ENCODE measurements around the gene HTD2. TPM values are rescaled to one million over a fixed set of nuclear protein-coding genes. Genes with fewer than 3 reads are reported as not detected.

The HTD2 gene
- total RNA-seq, 1 experiment from 2014 or later: 10.4 TPM

GRCh38 chr3:58357402-58357801 lies 51.1 kb downstream of the HTD2 start:
- no peak for DNase-seq (ENCODE audit: low read depth)

GRCh38 chr3:58358092-58358491 lies 51.8 kb downstream of the HTD2 start:
- no peak for DNase-seq (ENCODE audit: low read depth)

- no peak for DNase-seq (ENCODE audit: low read depth)
Observed at GRCh38 chr3:58358808-58359207, 52.5 kb downstream of the HTD2 start.

- no peak for DNase-seq (ENCODE audit: low read depth)
Observed at GRCh38 chr3:58359621-58360020, 53.3 kb downstream of the HTD2 start.

GRCh38 chr3:58361866-58362265 lies 55.5 kb downstream of the HTD2 start:
- DNase-seq (ENCODE audit: low read depth): no peak

- peak; percentile 47 for DNase-seq (ENCODE audit: low read depth)
Observed at GRCh38 chr3:58366699-58367098, 60.4 kb downstream of the HTD2 start.

GRCh38 chr3:58369038-58369437 lies 62.7 kb downstream of the HTD2 start:
- DNase-seq (ENCODE audit: low read depth): no peak

Other genes with a start within 250 kb of the HTD2 start
- not detected in 2 replicates for gene DNASE1L3, start 95.5 kb upstream of the HTD2 start, total RNA-seq (2014; rRNA removed; shearing (Covaris generic))
- gene ABHD6, start 68.7 kb upstream of the HTD2 start, total RNA-seq (2014; rRNA removed; shearing (Covaris generic)): 11.6 and 11.9 TPM in 2 replicates
- gene RPP14, start 275 bp upstream of the HTD2 start, total RNA-seq (2014; rRNA removed; shearing (Covaris generic)): 12.2 and 14.6 TPM in 2 replicates
- 27.1 and 32.2 TPM in 2 replicates for gene PXK, start 26.4 kb downstream of the HTD2 start, total RNA-seq (2014; rRNA removed; shearing (Covaris generic))
- 172 and 254 TPM in 2 replicates for gene PDHB, start 127.3 kb downstream of the HTD2 start, total RNA-seq (2014; rRNA removed; shearing (Covaris generic))
- gene KCTD6, start 185.6 kb downstream of the HTD2 start, total RNA-seq (2014; rRNA removed; shearing (Covaris generic)): 5.7 and 11.6 TPM in 2 replicates
- gene ACOX2, start 230.7 kb downstream of the HTD2 start, total RNA-seq (2014; rRNA removed; shearing (Covaris generic)): 2.8 and 18.5 TPM in 2 replicates

Measured in M059J (cell line).